ENCODE data around the gene TACC3. TPM values are rescaled to one million over a fixed set of nuclear protein-coding genes. Genes with fewer than 3 reads are reported as not detected.

The TACC3 gene
- total and polyA plus RNA-seq, 3 experiments from 2014 or later, result 45.5 to 129 (median 124) TPM

GRCh38 chr4:1721666-1722550 is 587 bp downstream of the TACC3 start:
- Mint-ChIP-seq H3K27me3 (no peaks in the 10 kb centered on the region), H3K27ac (peak overlapping the region; percentile 96 to 99 (median 98)), H3K36me3 (peaks cover 4 to 35% (median 5%) of the 10 kb centered on the region in 3 donors), H3K4me3 (peak overlapping the region; percentile 86 to 94 (median 87)), H3K9me3 (no peaks in the 10 kb centered on the region), H3K4me1 (peaks cover 46 to 72% (median 58%) of the 10 kb centered on the region in 3 donors)
- H3K27me3 ChIP-seq (ENCODE audit: insufficient read depth, low read length, poor library complexity, severe bottlenecking), result no peaks in the 10 kb centered on the region
- H3K4me1 ChIP-seq (ENCODE audit: insufficient read depth, low read length), result peaks cover 62% of the 10 kb centered on the region
- peak overlapping the region; percentile 67 for H3K4me3 ChIP-seq (ENCODE audit: low read length)
- peak overlapping the region; percentile 81 for H3K27ac ChIP-seq (ENCODE audit: low read depth, low read length)
- H3K9me3 ChIP-seq (ENCODE audit: low read length), result no peaks in the 10 kb centered on the region
- H3K36me3 ChIP-seq (ENCODE audit: insufficient read depth, low read length), result peaks cover 8% of the 10 kb centered on the region
- peak in 1 of 5 donors; percentile 45 for DNase-seq
- ChIA-PET POLR2A (interaction anchor here (0.6 to 4.5 kb wide), 7 partner anchors 9 to 376 kb away, joined by 3 to 73 read pairs (median 4); partner anchors contain the start of genes LETM1 and SLBP), CTCF (interaction anchor here (1.4 to 16.7 kb wide), 4 partner anchors 8 to 28 kb away, joined by 4 to 341 read pairs (median 14); partner anchors contain the start of gene SLBP)

DNA sequence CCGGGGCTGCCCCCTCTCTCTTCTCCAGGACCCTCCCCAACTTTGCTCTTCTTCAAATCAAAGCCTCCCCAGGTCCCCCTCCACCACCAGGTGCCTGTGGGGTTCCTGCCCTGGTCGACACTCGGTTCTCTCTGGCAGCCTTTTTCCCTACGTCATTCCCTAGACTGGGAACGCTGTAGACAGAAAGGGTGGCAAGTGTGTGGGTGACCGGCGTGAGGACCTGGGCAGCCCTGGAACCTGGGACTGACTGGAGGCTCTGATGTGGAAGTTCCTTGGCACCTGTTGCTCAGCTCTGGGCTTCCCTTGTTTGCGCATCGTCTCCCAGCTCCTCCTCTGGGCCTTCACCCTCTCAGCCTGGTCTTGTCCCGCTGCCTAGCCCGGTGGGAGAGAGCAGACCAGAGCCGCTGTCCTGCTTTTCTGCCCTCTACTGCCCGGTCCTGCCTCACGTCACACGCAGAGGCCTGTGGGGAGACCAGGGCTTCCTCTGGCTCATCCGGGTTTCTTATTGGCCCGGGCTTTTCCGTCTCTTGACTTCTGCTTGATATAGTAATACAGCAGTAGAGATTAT is 1.3 kb downstream of the TACC3 start:
- Mint-ChIP-seq H3K27ac (peak overlapping the region; percentile 96 to 99 (median 98)), H3K4me3 (peak overlapping the region; percentile 84 to 94 (median 87)), H3K4me1 (peaks cover 45 to 79% (median 58%) of the 10 kb centered on the region in 3 donors), H3K9me3 (no peaks in the 10 kb centered on the region), H3K36me3 (peaks cover 4 to 38% (median 5%) of the 10 kb centered on the region in 3 donors), H3K27me3 (no peaks in the 10 kb centered on the region)
- ChIA-PET POLR2A (interaction anchor here (0.6 to 4.5 kb wide), 6 partner anchors 10 to 212 kb away, joined by 3 to 73 read pairs (median 6); partner anchors contain the start of gene SLBP), CTCF (interaction anchor here (1.4 to 16.7 kb wide), 4 partner anchors 9 to 29 kb away, joined by 4 to 341 read pairs (median 14); partner anchors contain the start of gene SLBP)
- H3K4me3 ChIP-seq (ENCODE audit: low read length), result peak overlapping the region; percentile 67
- peaks cover 14% of the 10 kb centered on the region for H3K36me3 ChIP-seq (ENCODE audit: insufficient read depth, low read length)
- peaks cover 65% of the 10 kb centered on the region for H3K4me1 ChIP-seq (ENCODE audit: insufficient read depth, low read length)
- H3K27me3 ChIP-seq (ENCODE audit: insufficient read depth, low read length, poor library complexity, severe bottlenecking), result no peaks in the 10 kb centered on the region
- peak in 1 of 5 donors; percentile 48 for DNase-seq
- no peaks in the 10 kb centered on the region for H3K9me3 ChIP-seq (ENCODE audit: low read length)
- peak overlapping the region; percentile 81 for H3K27ac ChIP-seq (ENCODE audit: low read depth, low read length)

GRCh38 chr4:1723131-1723801 is 1.9 kb downstream of the TACC3 start:
- peak overlapping the region; percentile 96 to 99 (median 98) for H3K27ac Mint-ChIP-seq
- peak overlapping the region; percentile 81 for H3K27ac ChIP-seq (ENCODE audit: low read depth, low read length)
- H3K9me3 ChIP-seq (ENCODE audit: low read length), result no peaks in the 10 kb centered on the region
- ChIA-PET CTCF (interaction anchor here (0.9 to 16.7 kb wide), 5 partner anchors 9 to 30 kb away, joined by 4 to 341 read pairs (median 9); partner anchors contain the start of gene SLBP), POLR2A (interaction anchor here (0.6 to 4.5 kb wide), 5 partner anchors 11 to 211 kb away, joined by 4 to 73 read pairs (median 6); partner anchors contain the start of gene SLBP)
- H3K36me3 Mint-ChIP-seq, result peaks cover 4 to 42% (median 5%) of the 10 kb centered on the region in 3 donors
- peak overlapping the region; percentile 67 for H3K4me3 ChIP-seq (ENCODE audit: low read length)
- H3K36me3 ChIP-seq (ENCODE audit: insufficient read depth, low read length), result peaks cover 20% of the 10 kb centered on the region
- H3K27me3 ChIP-seq (ENCODE audit: insufficient read depth, low read length, poor library complexity, severe bottlenecking), result no peaks in the 10 kb centered on the region
- H3K27me3 Mint-ChIP-seq, result no peaks in the 10 kb centered on the region
- H3K9me3 Mint-ChIP-seq, result no peaks in the 10 kb centered on the region
- peaks cover 45 to 83% (median 58%) of the 10 kb centered on the region in 3 donors for H3K4me1 Mint-ChIP-seq
- H3K4me3 Mint-ChIP-seq, result peak overlapping the region; percentile 84 to 94 (median 87)
- DNase-seq, result peak in 4 of 5 donors; percentile 25 to 77 (median 67)
- peaks cover 65% of the 10 kb centered on the region for H3K4me1 ChIP-seq (ENCODE audit: insufficient read depth, low read length)

DNA sequence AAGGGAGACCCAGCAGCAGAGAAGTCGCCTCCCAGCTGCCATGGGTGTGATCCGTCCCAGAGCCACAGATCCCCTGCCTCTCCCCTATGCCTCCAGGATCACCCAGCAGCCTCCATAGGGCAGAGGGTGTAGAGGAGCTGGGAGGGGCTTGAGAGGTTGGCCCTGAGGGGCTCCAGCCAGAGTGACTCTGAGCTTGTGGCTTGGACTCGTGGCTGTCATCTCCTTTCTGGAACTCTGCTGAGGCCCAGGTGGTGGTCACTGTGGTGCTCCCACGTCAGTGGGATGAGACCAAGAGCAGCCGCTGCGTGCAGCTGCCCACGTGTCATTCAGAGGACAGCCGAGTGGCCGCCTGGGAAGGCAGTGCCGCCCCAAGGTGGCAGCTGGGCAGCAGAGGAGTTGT is 4.2 kb downstream of the TACC3 start:
- H3K4me3 Mint-ChIP-seq, result peak overlapping the region in 5 of 7 donors; percentile 38 to 86 (median 47)
- no peaks in the 10 kb centered on the region for H3K9me3 Mint-ChIP-seq
- H3K27me3 Mint-ChIP-seq, result no peaks in the 10 kb centered on the region
- no peaks in the 10 kb centered on the region for H3K27me3 ChIP-seq (ENCODE audit: insufficient read depth, low read length, poor library complexity, severe bottlenecking)
- H3K36me3 ChIP-seq (ENCODE audit: insufficient read depth, low read length), result peaks cover 30% of the 10 kb centered on the region
- POLR2A ChIA-PET, result interaction anchor here (1.1 to 2.9 kb wide), 2 partner anchors 30 to 32 kb away, joined by 3 to 15 read pairs; no protein-coding TSS in a partner anchor
- peaks cover 4 to 52% (median 9%) of the 10 kb centered on the region in 3 donors for H3K36me3 Mint-ChIP-seq
- no peak overlapping the region for H3K4me3 ChIP-seq (ENCODE audit: low read length)
- DNase-seq, result peak in 1 of 5 donors; percentile 40
- peak overlapping the region in 6 of 8 donors; percentile 31 to 88 (median 65) for H3K27ac Mint-ChIP-seq
- peaks cover 41 to 80% (median 61%) of the 10 kb centered on the region in 3 donors for H3K4me1 Mint-ChIP-seq
- H3K9me3 ChIP-seq (ENCODE audit: low read length), result no peaks in the 10 kb centered on the region
- no peak overlapping the region for H3K27ac ChIP-seq (ENCODE audit: low read depth, low read length)
- CTCF ChIA-PET, result interaction anchor here (0.9 to 16.7 kb wide), 3 partner anchors 11 to 378 kb away, joined by 3 to 341 read pairs (median 3); partner anchors contain the start of gene UVSSA
- H3K4me1 ChIP-seq (ENCODE audit: insufficient read depth, low read length), result peaks cover 65% of the 10 kb centered on the region

DNA sequence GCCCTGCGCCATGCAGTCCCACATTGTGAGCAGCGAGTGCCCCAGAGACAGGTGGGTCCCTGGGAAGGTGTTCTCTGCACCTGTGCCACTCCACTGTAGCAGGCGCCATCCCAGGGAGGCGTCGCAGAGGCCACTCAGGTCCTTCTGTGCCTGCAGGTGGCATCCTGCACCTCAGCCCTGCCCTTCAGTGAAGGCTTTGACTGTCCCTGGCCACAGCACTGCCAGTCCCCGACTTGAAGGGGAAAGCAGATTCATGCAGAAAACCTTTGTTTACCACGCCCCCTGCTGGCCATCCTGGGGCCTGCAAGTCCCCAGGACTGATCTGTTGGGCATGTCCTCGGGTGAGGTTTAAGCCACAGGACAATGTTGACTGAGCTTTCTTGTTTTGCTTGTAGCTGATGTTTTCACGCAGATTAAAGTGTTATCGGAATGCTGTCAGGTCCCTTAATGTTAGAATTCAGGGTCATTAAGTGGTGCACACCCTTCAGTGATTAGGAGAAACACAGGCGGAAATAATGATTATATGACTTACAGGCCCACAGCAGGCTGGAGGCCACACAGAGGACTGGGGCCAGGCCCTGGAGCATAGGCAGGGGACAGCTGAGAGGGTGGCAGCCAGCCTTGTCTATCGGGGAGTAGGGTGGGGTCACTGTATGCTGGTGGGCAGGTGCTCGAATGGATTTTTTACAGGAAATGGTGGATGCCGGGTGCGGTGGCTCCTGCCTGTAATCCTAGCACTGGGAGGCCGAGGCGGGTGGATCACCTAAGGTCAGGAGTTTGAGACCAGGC is 5.0 kb downstream of the TACC3 start:
- POLR2A ChIA-PET, result interaction anchor here (1.1 to 2.9 kb wide), 3 partner anchors 14 to 33 kb away, joined by 3 to 15 read pairs (median 6); partner anchors contain the start of gene SLBP

DNA sequence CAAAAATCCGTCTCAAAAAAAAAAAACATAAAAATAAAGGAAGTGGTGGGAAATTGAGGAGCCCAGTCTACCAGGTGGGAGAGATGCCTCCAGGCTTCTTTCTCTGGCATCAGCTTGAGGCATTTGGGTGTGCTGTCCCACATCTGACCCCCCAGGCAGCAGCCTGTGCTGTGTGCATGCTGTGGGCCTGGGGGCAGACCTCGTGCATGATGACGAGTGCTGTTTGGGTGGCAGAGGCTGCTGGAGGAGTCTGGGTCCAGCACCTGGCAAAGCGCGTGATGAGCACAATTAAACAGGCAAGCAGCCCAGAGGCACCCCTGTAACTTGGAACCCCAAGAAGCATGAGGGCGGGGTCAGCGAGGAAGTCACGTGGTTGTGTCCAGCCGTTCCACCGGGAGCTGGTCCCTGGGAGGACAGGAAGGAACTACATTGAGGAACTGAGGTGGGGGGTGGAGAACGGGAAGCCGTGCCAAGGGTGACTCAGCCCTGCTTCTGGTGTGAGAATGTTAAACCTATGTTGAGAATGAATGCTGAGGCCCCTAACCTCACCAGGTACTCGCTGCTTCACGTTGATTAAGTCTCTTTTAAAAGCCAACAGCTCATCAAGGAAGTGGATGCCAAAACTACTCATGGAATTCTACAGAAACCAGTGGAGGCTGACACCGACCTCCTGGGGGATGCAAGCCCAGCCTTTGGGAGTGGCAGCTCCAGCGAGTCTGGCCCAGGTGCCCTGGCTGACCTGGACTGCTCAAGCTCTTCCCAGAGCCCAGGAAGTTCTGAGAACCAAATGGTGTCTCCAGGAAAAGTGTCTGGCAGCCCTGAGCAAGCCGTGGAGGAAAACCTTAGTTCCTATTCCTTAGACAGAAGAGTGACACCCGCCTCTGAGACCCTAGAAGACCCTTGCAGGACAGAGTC is 6.1 kb downstream of the TACC3 start:
- Mint-ChIP-seq H3K4me3 (no peak overlapping the region), H3K36me3 (peaks cover 4 to 65% (median 12%) of the 10 kb centered on the region in 3 donors), H3K27me3 (no peaks in the 10 kb centered on the region), H3K27ac (peak overlapping the region in 1 of 8 donors; percentile 93), H3K4me1 (peaks cover 35 to 74% (median 55%) of the 10 kb centered on the region in 3 donors), H3K9me3 (no peaks in the 10 kb centered on the region)
- ChIA-PET CTCF (interaction anchor here (0.8 to 16.7 kb wide), 5 partner anchors 27 to 477 kb away, joined by 3 to 341 read pairs (median 4); no protein-coding TSS in a partner anchor), POLR2A (interaction anchor here (1.7 to 2.9 kb wide), 2 partner anchors 15 to 34 kb away, joined by 6 to 15 read pairs; partner anchors contain the start of gene SLBP)
- no peaks in the 10 kb centered on the region for H3K27me3 ChIP-seq (ENCODE audit: insufficient read depth, low read length, poor library complexity, severe bottlenecking)
- H3K27ac ChIP-seq (ENCODE audit: low read depth, low read length), result no peak overlapping the region
- DNase-seq, result peak in 1 of 5 donors; percentile 41
- peaks cover 58% of the 10 kb centered on the region for H3K4me1 ChIP-seq (ENCODE audit: insufficient read depth, low read length)
- H3K4me3 ChIP-seq (ENCODE audit: low read length), result no peak overlapping the region
- no peaks in the 10 kb centered on the region for H3K9me3 ChIP-seq (ENCODE audit: low read length)
- peaks cover 45% of the 10 kb centered on the region for H3K36me3 ChIP-seq (ENCODE audit: insufficient read depth, low read length)

More for the DNA sequence above, 5.0 kb downstream of the TACC3 start:
- H3K27me3 ChIP-seq (ENCODE audit: insufficient read depth, low read length, poor library complexity, severe bottlenecking), result no peaks in the 10 kb centered on the region
- Mint-ChIP-seq H3K4me1 (peaks cover 41 to 82% (median 61%) of the 10 kb centered on the region in 3 donors), H3K4me3 (peak overlapping the region; percentile 2 to 65 (median 15)), H3K36me3 (peaks cover 4 to 56% (median 9%) of the 10 kb centered on the region in 3 donors), H3K27me3 (no peaks in the 10 kb centered on the region), H3K9me3 (no peaks in the 10 kb centered on the region), H3K27ac (peak overlapping the region in 7 of 8 donors; percentile 26 to 86 (median 75))
- no peak overlapping the region for H3K4me3 ChIP-seq (ENCODE audit: low read length)
- peaks cover 36% of the 10 kb centered on the region for H3K36me3 ChIP-seq (ENCODE audit: insufficient read depth, low read length)
- no peak overlapping the region for H3K27ac ChIP-seq (ENCODE audit: low read depth, low read length)
- CTCF ChIA-PET, result interaction anchor here (0.7 to 16.7 kb wide), 11 partner anchors 10 to 476 kb away, joined by 3 to 341 read pairs (median 3); partner anchors contain the start of gene UVSSA
- H3K9me3 ChIP-seq (ENCODE audit: low read length), result no peaks in the 10 kb centered on the region
- peak; percentile 76 to 90 (median 87) for DNase-seq
- H3K4me1 ChIP-seq (ENCODE audit: insufficient read depth, low read length), result peaks cover 65% of the 10 kb centered on the region

Data from CD8-positive, alpha-beta memory T cell (primary cell).